Measurements from ENCODE around the gene FAM210A. TPM values are rescaled to one million over a fixed set of nuclear protein-coding genes. Genes with fewer than 3 reads are reported as not detected.

Gene FAM210A
- total RNA-seq, 1 experiment from 2014 or later: 26.2 TPM

DNA sequence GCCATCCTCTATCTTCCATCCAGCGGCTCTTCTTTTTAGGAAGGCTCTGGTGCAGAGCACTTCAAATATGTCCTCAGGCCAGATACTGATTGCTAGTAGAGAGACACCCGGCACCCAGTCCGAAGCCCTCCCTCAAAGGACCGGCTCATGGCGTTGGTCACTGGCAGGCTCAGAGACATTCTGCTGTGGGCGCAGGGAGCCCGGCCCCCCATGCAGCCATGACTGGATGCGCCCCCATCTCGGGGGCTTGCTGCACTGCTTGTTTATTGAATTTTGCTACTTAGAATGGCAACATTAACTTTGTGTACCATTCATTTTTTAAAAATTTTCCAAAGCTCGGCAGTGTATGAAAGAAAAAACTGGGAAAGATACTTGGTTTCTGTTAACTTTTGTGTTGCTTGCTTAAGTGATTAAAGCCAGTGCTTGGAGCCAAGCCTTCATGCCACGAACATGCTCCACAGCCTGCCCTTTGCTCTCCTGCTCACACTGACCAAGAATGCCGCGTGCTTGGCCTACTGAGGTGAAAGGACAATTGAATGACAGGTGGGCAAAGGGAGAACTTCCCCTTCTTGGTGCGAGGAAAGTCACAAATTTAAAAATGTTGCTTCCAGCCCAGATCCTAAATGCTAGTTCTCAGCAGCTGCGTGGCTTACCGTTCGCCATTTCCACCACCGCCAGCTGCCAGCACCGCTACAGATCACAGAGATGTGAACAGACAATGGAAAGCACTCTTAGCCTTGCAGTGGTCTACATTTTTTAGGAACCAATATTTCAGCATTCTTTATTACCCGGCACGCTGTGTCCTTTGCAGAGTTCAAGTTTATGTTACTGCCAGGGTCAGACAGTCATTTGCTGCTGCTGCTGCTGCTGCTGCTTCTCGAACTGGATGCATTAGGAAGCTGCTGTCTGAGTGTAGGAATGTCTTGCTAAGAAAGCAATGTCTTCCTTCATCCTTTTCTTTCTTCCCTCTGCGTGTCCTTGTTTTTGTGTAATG, 76.7 kb downstream of the FAM210A start:
- no peak for ATAC-seq
- Histone ChIP-seq H3K4me3 (replicated peaks in 1 of 2; ENCODE audit: low read depth in 1 of 2, low read length in 2 of 2) (no peak overlapping the region), H4K20me1 (ENCODE audit: insufficient read depth) (no peaks in the 10 kb centered on the region), H3K27ac (ENCODE audit: low read depth, low read length) (no peak overlapping the region), H3K36me3 (ENCODE audit: control insufficient read depth in 1 of 2, insufficient read depth in 2 of 2, low read length in 2 of 2) (no peaks in the 10 kb centered on the region), H3K9me2 (ENCODE audit: insufficient read depth) (no peaks in the 10 kb centered on the region), H3K79me2 (ENCODE audit: insufficient read depth, low read length) (no peaks in the 10 kb centered on the region), H3K4me1 (ENCODE audit: control insufficient read depth in 1 of 2, insufficient read depth in 2 of 2, low read length in 2 of 2) (no peaks in the 10 kb centered on the region), H3K27me3 (ENCODE audit: insufficient read depth, low read length) (no peaks in the 10 kb centered on the region), H3K9ac (ENCODE audit: low read length) (no peak overlapping the region), H3K9me3 (ENCODE audit: control insufficient read depth in 1 of 2, insufficient read depth in 1 of 2, low read depth in 1 of 2, low read length in 2 of 2) (no peaks in the 10 kb centered on the region), H2AFZ (ENCODE audit: low read depth, low read length, poor library complexity, severe bottlenecking) (no peak overlapping the region), H3K4me2 (ENCODE audit: low read length) (no peak overlapping the region)
- ChIA-PET CTCF (no interaction called here), POLR2A (no interaction called here), RAD21 (ENCODE audit: low non-redundant PET in 1 of 2, low total read pairs in 2 of 2, uncharacterized antibody in 2 of 2, unreplicated experiment in 2 of 2) (no interaction called here)
- BruUV-seq (replicated peaks): no TSS peak
- DNase-seq (ENCODE audit: low read depth, low spot score): no peak
- intact Hi-C loops (cut with micrococcal nuclease): no loop called here
- no peak for TF ChIP-seq EGR1 (IDR thresholded peaks at IDR 0.05; ENCODE audit: low read depth)
- TF ChIP-seq, protein P1, sequence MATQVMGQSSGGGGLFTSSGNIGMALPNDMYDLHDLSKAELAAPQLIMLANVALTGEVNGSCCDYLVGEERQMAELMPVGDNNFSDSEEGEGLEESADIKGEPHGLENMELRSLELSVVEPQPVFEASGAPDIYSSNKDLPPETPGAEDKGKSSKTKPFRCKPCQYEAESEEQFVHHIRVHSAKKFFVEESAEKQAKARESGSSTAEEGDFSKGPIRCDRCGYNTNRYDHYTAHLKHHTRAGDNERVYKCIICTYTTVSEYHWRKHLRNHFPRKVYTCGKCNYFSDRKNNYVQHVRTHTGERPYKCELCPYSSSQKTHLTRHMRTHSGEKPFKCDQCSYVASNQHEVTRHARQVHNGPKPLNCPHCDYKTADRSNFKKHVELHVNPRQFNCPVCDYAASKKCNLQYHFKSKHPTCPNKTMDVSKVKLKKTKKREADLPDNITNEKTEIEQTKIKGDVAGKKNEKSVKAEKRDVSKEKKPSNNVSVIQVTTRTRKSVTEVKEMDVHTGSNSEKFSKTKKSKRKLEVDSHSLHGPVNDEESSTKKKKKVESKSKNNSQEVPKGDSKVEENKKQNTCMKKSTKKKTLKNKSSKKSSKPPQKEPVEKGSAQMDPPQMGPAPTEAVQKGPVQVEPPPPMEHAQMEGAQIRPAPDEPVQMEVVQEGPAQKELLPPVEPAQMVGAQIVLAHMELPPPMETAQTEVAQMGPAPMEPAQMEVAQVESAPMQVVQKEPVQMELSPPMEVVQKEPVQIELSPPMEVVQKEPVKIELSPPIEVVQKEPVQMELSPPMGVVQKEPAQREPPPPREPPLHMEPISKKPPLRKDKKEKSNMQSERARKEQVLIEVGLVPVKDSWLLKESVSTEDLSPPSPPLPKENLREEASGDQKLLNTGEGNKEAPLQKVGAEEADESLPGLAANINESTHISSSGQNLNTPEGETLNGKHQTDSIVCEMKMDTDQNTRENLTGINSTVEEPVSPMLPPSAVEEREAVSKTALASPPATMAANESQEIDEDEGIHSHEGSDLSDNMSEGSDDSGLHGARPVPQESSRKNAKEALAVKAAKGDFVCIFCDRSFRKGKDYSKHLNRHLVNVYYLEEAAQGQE (IDR thresholded peaks at IDR 0.05; ENCODE audit: low read depth): no peak
- TF ChIP-seq ELF1 (IDR thresholded peaks at IDR 0.05; ENCODE audit: borderline replicate concordance, low read depth): no peak
- TF ChIP-seq POLR2AphosphoS5 (IDR thresholded peaks at IDR 0.05; ENCODE audit: low read depth, low read length): no peak
- TF ChIP-seq TCF7L2 (IDR thresholded peaks at IDR 0.05; ENCODE audit: borderline replicate concordance, extremely low read depth, insufficient read depth, insufficient read length): no peak
- no peak for TF ChIP-seq JUND (IDR thresholded peaks at IDR 0.05)
- TF ChIP-seq SRF (IDR thresholded peaks at IDR 0.05; ENCODE audit: low read depth): no peak
- no peak for TF ChIP-seq SIN3A (IDR thresholded peaks at IDR 0.05; ENCODE audit: low read depth)

All from HCT116 (cell line).